Motor neuron (in vitro differentiated cells): ENCODE results near the gene NEK10. TPM values are rescaled to one million over a fixed set of nuclear protein-coding genes. Genes with fewer than 3 reads are reported as not detected.
A peak's percentile ranks its signal among the peaks of the same experiment; 100 is the strongest.

Experiments
- ATAC-seq, 8 experiments: fragments of 200-7000 bp; cut with Tn5 transposase; replicated peaks in 6 of 8; 2 replicates each; pipeline ENCODE4 v1.8.0; 2021; ENCODE audit warnings: mild to moderate bottlenecking in 8 of 8, moderate library complexity in 8 of 8
- H3K27ac ChIP-seq, 2 donors: fragments of 250-450 bp; sonication (Bioruptor Pico); 2 replicates each; pipeline ENCODE4 v1.9.0; 2021; ENCODE audit warnings: antibody characterized with exemption in 2 of 2, mild to moderate bottlenecking in 2 of 2, moderate library complexity in 1 of 2
- H3K4me1 ChIP-seq, 2 donors: fragments of 250-450 bp; sonication (Bioruptor Pico); replicated peaks in 1 of 2; 2 replicates each; pipeline ENCODE4 v1.6.1; 2021; ENCODE audit warnings: antibody characterized with exemption in 2 of 2, mild to moderate bottlenecking in 2 of 2, moderate library complexity in 1 of 2
- H3K4me3 ChIP-seq, 5 donors: fragments of 250-450 bp; sonication (Bioruptor Pico); 2 replicates each; pipeline ENCODE4 v1.9.0; 2021; ENCODE audit warnings: antibody characterized with exemption in 5 of 5, mild to moderate bottlenecking in 5 of 5, moderate library complexity in 4 of 5
- WGBS, 10 experiments: fragments of 450-650 bp; shearing (Covaris generic); methylation state at CpG; one replicate each; pipeline ENCODE4 v1.0.0; 2022; 5-methylcytosine and 5-hydroxymethylcytosine counted together
- in situ Hi-C, 9 experiments: fragments of 400-800 bp; cut with MboI; loops; one replicate each; pipeline ENCODE4 v1.15.0; 2021; ENCODE audit warnings: low sequenced_read_pairs in 9 of 9, low pct_unique_long_range_greater_than_20kb in 2 of 9; ENCODE audit not compliant: unreplicated experiment in 9 of 9
- total RNA-seq, 8 experiments: library from RNA; unstranded; fragments of 300-600 nt; gene quantifications; 2 replicates each; pipeline versions ENCODE4 v1.2.3 to v1.2.4, GENCODE V29; 2022

Gene NEK10
- total RNA-seq, 8 experiments from 2014 or later = 1.5 to 18.8 (median 5.1) TPM

- no peak overlapping the region for H3K4me3 ChIP-seq
- H3K27ac ChIP-seq = no peak overlapping the region
- peaks cover 21% of the 10 kb centered on the region in 2 donors for H3K4me1 ChIP-seq
- in situ Hi-C loops = no loop called here
- no peak for ATAC-seq
- WGBS, 10 experiments = 0 to 100% (median 65%) methylated on average over 1 to 3 of the region's 3 CpGs; no CpG with 5 or more reads in 2 of the 10 experiments
Measured at GRCh38 chr3:27073912-27074311, 295.3 kb downstream of the NEK10 start.

- Histone ChIP-seq H3K27ac (peak overlapping the region in 1 of 2 donors; percentile 27), H3K4me3 (no peak overlapping the region), H3K4me1 (peaks cover 16 to 21% of the 10 kb centered on the region in 2 donors)
- in situ Hi-C loops = no loop called here
- 4 to 70% (median 46%) methylated on average over 1 to 8 of the region's 8 CpGs for WGBS, 10 experiments
- peak in 4 of 8 experiments; percentile 35 to 70 (median 64) for ATAC-seq
Measured at GRCh38 chr3:27072810-27073651, 296.2 kb downstream of the NEK10 start.

GRCh38 chr3:27060336-27060735 lies 308.8 kb downstream of the NEK10 start:
- 0 to 87% (median 69%) methylated on average over 2 of the region's 2 CpGs; no CpG with 5 or more reads in 1 of the 10 experiments for WGBS, 10 experiments
- no peaks in the 10 kb centered on the region for H3K4me1 ChIP-seq
- ATAC-seq = no peak
- no peak overlapping the region for H3K4me3 ChIP-seq
- no peak overlapping the region for H3K27ac ChIP-seq
- in situ Hi-C loops = no loop called here

Other genes starting within 250 kb of the NEK10 start
- 100 to 1,000 TPM in 3 of 8 experiments, 10 to 100 TPM in 5; 40.3 to 187 (median 67.5) TPM for gene SLC4A7, start 115.0 kb upstream of the NEK10 start, total RNA-seq